ENCODE data around the gene ASTN1. TPM values are rescaled to one million over a fixed set of nuclear protein-coding genes. Genes with fewer than 3 reads are reported as not detected.

The ASTN1 gene
- total and polyA plus RNA-seq, 2 of the 4 experiments (the other 2 are of a cell fraction): under 0.01 to 0.07 TPM

- H3K4ac ChIP-seq (ENCODE audit: low read depth, low read length): no peak overlapping the region
- no peaks in the 10 kb centered on the region for H3K36me3 ChIP-seq (ENCODE audit: control insufficient read depth, insufficient read depth, low read length)
- H4K20me1 ChIP-seq (ENCODE audit: insufficient read depth, low read length): no peaks in the 10 kb centered on the region
- H3K27me3 ChIP-seq (ENCODE audit: control insufficient read depth, insufficient read depth, low read length): no peaks in the 10 kb centered on the region
- H3K56ac ChIP-seq (ENCODE audit: extremely low read depth, insufficient read depth, low read length): no peak overlapping the region
- DNase-seq (no peak), ATAC-seq (ENCODE audit: low read depth) (no peak)
- H3K27ac ChIP-seq (ENCODE audit: insufficient read depth, low read length): no peak overlapping the region
- no peak overlapping the region for H2AK5ac ChIP-seq (ENCODE audit: low read depth, low read length)
- intact Hi-C loops (cut with micrococcal nuclease): no loop called here
- H3K9me3 ChIP-seq (ENCODE audit: control insufficient read depth, insufficient read depth, low read length): no peaks in the 10 kb centered on the region; the same call in 1 of the 2 replicates
- H2AFZ ChIP-seq (replicated peaks; ENCODE audit: low read length, poor library complexity): no peak overlapping the region
- H4K8ac ChIP-seq (ENCODE audit: low read depth in 2 of 2, low read length in 2 of 2): no peak overlapping the region
- H3K14ac ChIP-seq (replicated peaks; ENCODE audit: low read depth, low read length): no peak overlapping the region
- H2BK15ac ChIP-seq (ENCODE audit: low read depth, low read length): no peak overlapping the region
- in situ Hi-C loops (cut with MboI; ENCODE audit: low sequenced_read_pairs): no loop called here
- H3K9ac ChIP-seq (ENCODE audit: low read depth, low read length): no peak overlapping the region
- H4K5ac ChIP-seq (ENCODE audit: low read depth, low read length): no peak overlapping the region
- no peak overlapping the region for H2BK120ac ChIP-seq (ENCODE audit: low read depth, low read length)
- ChIA-PET POLR2A (ENCODE audit: unreplicated experiment) (no interaction called here), CTCF (no interaction called here)
- H3K4me2 ChIP-seq (ENCODE audit: low read depth, low read length): no peak overlapping the region
- no peak overlapping the region for H2BK5ac ChIP-seq (ENCODE audit: low read depth, low read length, poor library complexity, severe bottlenecking)
- no peak overlapping the region for H2AK9ac ChIP-seq (replicated peaks; ENCODE audit: low read depth, low read length, poor library complexity)
- no peaks in the 10 kb centered on the region for H3K4me1 ChIP-seq (ENCODE audit: control insufficient read depth, insufficient read depth, low read length)
- no peak overlapping the region for H4K91ac ChIP-seq (ENCODE audit: insufficient read depth, low read depth, low read length)
- TF ChIP-seq MAFK (IDR thresholded peaks at IDR 0.05; ENCODE audit: low read depth, low read length) (no peak), USF2 (IDR thresholded peaks at IDR 0.05; ENCODE audit: low read depth, low read length) (no peak), CHD1 (IDR thresholded peaks at IDR 0.05; ENCODE audit: low read depth, low read length) (no peak), POLR2A (IDR thresholded peaks at IDR 0.05; ENCODE audit: low read depth, low read length) (no peak), NFE2L2 (IDR thresholded peaks at IDR 0.05; ENCODE audit: low read depth, low read length) (no peak), MAZ (IDR thresholded peaks at IDR 0.05; ENCODE audit: borderline replicate concordance, low read depth, low read length) (no peak)
- dilution Hi-C loops (cut with HindIII; ENCODE audit: low sequenced_read_pairs, unreplicated experiment): no loop called here
- no peak overlapping the region for H3K18ac ChIP-seq (ENCODE audit: low read depth, low read length)
- H3K23ac ChIP-seq (ENCODE audit: low read depth, low read length): no peak overlapping the region
- no peaks in the 10 kb centered on the region for H3K79me1 ChIP-seq (ENCODE audit: low read depth in 1 of 2, low read length in 2 of 2)
- no peak overlapping the region for H3K4me3 ChIP-seq (ENCODE audit: insufficient read depth, low read depth, low read length)
- no peak overlapping the region for H2BK20ac ChIP-seq (ENCODE audit: low read depth, low read length)
- 40% methylated on average over 1 of the region's 2 CpGs; no CpG with 5 or more reads in 1 of the 2 experiments for WGBS, 2 experiments (ENCODE audit: extremely low coverage in 2 of 2, insufficient read length in 1 of 2)
- H3K9me1 ChIP-seq (ENCODE audit: insufficient read depth, low read length): no peaks in the 10 kb centered on the region
- no TSS peak for BruUV-seq (replicated peaks)
These were observed 213.7 kb downstream of the ASTN1 start for GRCh38 chr1:176950736-176951324.

Data from IMR-90 (cell line).